IgD-negative memory B cell (primary cell): ENCODE data around the gene ODAD2. TPM values are rescaled to one million over a fixed set of nuclear protein-coding genes. Genes with fewer than 3 reads are reported as not detected.

ENCODE experiments used
- H3K27ac Mint-ChIP-seq, 3 donors: one replicate each; pipeline ENCODE4 v1.8.0; 2020 to 2022; ENCODE audit warnings: mild to moderate bottlenecking in 3 of 3, mixed read lengths in 3 of 3, moderate library complexity in 1 of 3
- H3K27me3 Mint-ChIP-seq: one replicate; pipeline ENCODE4 v1.8.0; 2021; ENCODE audit warnings: mixed read lengths
- H3K36me3 Mint-ChIP-seq: one replicate; pipeline ENCODE4 v1.8.0; 2020; ENCODE audit warnings: mild to moderate bottlenecking, mixed read lengths
- H3K4me1 Mint-ChIP-seq, 3 donors: one replicate each; pipeline ENCODE4 v1.8.0; 2020 to 2022; ENCODE audit warnings: mixed read lengths in 3 of 3, mild to moderate bottlenecking in 1 of 3
- H3K4me3 Mint-ChIP-seq, 4 donors: one replicate each; pipeline ENCODE4 v1.8.0; 2020 to 2022; ENCODE audit warnings: mild to moderate bottlenecking in 4 of 4, mixed read lengths in 4 of 4, moderate library complexity in 3 of 4
- H3K9me3 Mint-ChIP-seq, 3 donors: one replicate each; pipeline ENCODE4 v1.8.0; 2020 to 2021; ENCODE audit warnings: mixed read lengths in 3 of 3, mild to moderate bottlenecking in 1 of 3
- polyA plus RNA-seq: library from polyadenylated mRNA; unstranded; fragments of 300-500 nt; fragmentation: Illumina TruSeq; gene quantifications from one replicate; pipeline ENCODE4 v1.2.3, GENCODE V29; 2021

ODAD2 gene
- polyA plus RNA-seq, 1 donor from 2014 or later, result not detected

GRCh38 chr10:27792216-27792615 lies 206.7 kb downstream of the ODAD2 start:
- H3K4me1 Mint-ChIP-seq, result peaks cover 0 to 1% (median 0%) of the 10 kb centered on the region in 3 donors
- H3K27ac Mint-ChIP-seq, result no peak overlapping the region
- peaks cover 5% of the 10 kb centered on the region for H3K27me3 Mint-ChIP-seq
- no peak overlapping the region for H3K4me3 Mint-ChIP-seq
- peaks cover 2% of the 10 kb centered on the region for H3K36me3 Mint-ChIP-seq
- H3K9me3 Mint-ChIP-seq, result peaks cover 0 to 2% (median 0%) of the 10 kb centered on the region in 3 donors

GRCh38 chr10:27784272-27784671 lies 214.6 kb downstream of the ODAD2 start:
- H3K27ac Mint-ChIP-seq, result no peak overlapping the region
- H3K4me1 Mint-ChIP-seq, result peaks cover 0 to 1% (median 0%) of the 10 kb centered on the region in 3 donors
- H3K36me3 Mint-ChIP-seq, result peaks cover 2% of the 10 kb centered on the region
- peaks cover 0 to 6% (median 2%) of the 10 kb centered on the region in 3 donors for H3K9me3 Mint-ChIP-seq
- peaks cover 7% of the 10 kb centered on the region for H3K27me3 Mint-ChIP-seq
- H3K4me3 Mint-ChIP-seq, result no peak overlapping the region

- Mint-ChIP-seq H3K4me3 (no peak overlapping the region), H3K9me3 (peaks cover 0 to 6% (median 2%) of the 10 kb centered on the region in 3 donors), H3K36me3 (peaks cover 2% of the 10 kb centered on the region), H3K27me3 (peaks cover 7% of the 10 kb centered on the region), H3K4me1 (peaks cover 0 to 1% (median 0%) of the 10 kb centered on the region in 3 donors), H3K27ac (no peak overlapping the region)
These were observed 215.2 kb downstream of the ODAD2 start for GRCh38 chr10:27783660-27784059.

GRCh38 chr10:27779462-27780015 lies 219.3 kb downstream of the ODAD2 start:
- Mint-ChIP-seq H3K27me3 (peaks cover 9% of the 10 kb centered on the region), H3K4me1 (no peaks in the 10 kb centered on the region), H3K27ac (no peak overlapping the region), H3K36me3 (no peaks in the 10 kb centered on the region), H3K4me3 (no peak overlapping the region), H3K9me3 (peaks cover 0 to 5% (median 0%) of the 10 kb centered on the region in 3 donors)

GRCh38 chr10:27774831-27775230 lies 224.0 kb downstream of the ODAD2 start:
- no peak overlapping the region for H3K27ac Mint-ChIP-seq
- H3K27me3 Mint-ChIP-seq, result peaks cover 9% of the 10 kb centered on the region
- no peak overlapping the region for H3K4me3 Mint-ChIP-seq
- no peaks in the 10 kb centered on the region for H3K4me1 Mint-ChIP-seq
- no peaks in the 10 kb centered on the region for H3K36me3 Mint-ChIP-seq
- peaks cover 0 to 3% (median 0%) of the 10 kb centered on the region in 3 donors for H3K9me3 Mint-ChIP-seq

GRCh38 chr10:27771231-27771630 lies 227.6 kb downstream of the ODAD2 start:
- no peaks in the 10 kb centered on the region for H3K4me1 Mint-ChIP-seq
- no peaks in the 10 kb centered on the region for H3K36me3 Mint-ChIP-seq
- peaks cover 6% of the 10 kb centered on the region for H3K27me3 Mint-ChIP-seq
- H3K27ac Mint-ChIP-seq, result no peak overlapping the region
- H3K9me3 Mint-ChIP-seq, result peaks cover 0 to 3% (median 0%) of the 10 kb centered on the region in 3 donors
- H3K4me3 Mint-ChIP-seq, result no peak overlapping the region

GRCh38 chr10:27770181-27770580 lies 228.7 kb downstream of the ODAD2 start:
- Mint-ChIP-seq H3K4me3 (no peak overlapping the region), H3K27me3 (peaks cover 4% of the 10 kb centered on the region), H3K27ac (no peak overlapping the region), H3K36me3 (no peaks in the 10 kb centered on the region), H3K4me1 (no peaks in the 10 kb centered on the region), H3K9me3 (peaks cover 0 to 3% (median 0%) of the 10 kb centered on the region in 3 donors)
